SU-DHL-6 (cell line): Measurements from ENCODE around the gene CNOT4.

ENCODE experiments used
- CTCF ChIP-seq: fragments of 200-600 bp; sonication (generic); IDR thresholded peaks from one replicate; pipeline ENCODE4 v1.5.1; 2017; ENCODE audit warnings: antibody characterized with exemption, mild to moderate bottlenecking, low read length, moderate library complexity; ENCODE audit not compliant: insufficient read depth, poor library complexity, severe bottlenecking
- EZH2phosphoT487 ChIP-seq: fragments of 200-600 bp; sonication (generic), shearing (Covaris generic); conservative IDR thresholded peaks from 2 replicates; pipeline ENCODE4 v1.6.1; 2018; ENCODE audit warnings: mild to moderate bottlenecking, antibody characterized with exemption, low read length, moderate library complexity, mixed read lengths

DNA sequence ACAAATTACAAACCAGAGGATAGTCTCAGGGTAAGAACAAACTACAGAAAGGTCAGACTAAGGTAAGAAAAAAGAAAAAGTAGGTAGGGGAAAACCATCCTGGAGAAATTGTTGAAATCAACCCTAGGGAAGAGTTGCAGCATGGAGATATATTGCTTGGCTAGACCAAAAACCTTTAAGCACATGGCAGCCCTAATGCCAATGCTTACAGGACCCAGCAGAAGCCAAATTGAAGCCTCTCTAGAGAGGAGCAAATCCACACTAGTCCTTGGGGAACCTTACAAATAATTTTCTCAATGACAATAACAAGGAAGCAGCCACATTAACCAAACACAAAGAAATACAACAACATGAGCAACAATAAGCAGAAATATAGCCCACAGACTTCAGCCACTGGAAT is 81.9 kb downstream of the CNOT4 start:
- no peak for TF ChIP-seq CTCF
- no peak for TF ChIP-seq EZH2phosphoT487
